ENCODE measurements around the gene SPEF1. TPM values are rescaled to one million over a fixed set of nuclear protein-coding genes. Genes with fewer than 3 reads are reported as not detected.

SPEF1 gene
- total RNA-seq, 2 experiments from 2014 or later: not detected

- ATAC-seq (ENCODE audit: poor library complexity): no peak
These were observed 20.6 kb upstream of the SPEF1 start for GRCh38 chr20:3801846-3802245.

GRCh38 chr20:3801299-3801698 lies 20.1 kb upstream of the SPEF1 start:
- ATAC-seq (ENCODE audit: poor library complexity) (no peak), DNase-seq (no peak)
- Histone ChIP-seq H3K9me3 (ENCODE audit: control insufficient read depth in 1 of 2, insufficient read depth in 1 of 2, low read length in 2 of 2) (no peaks in the 10 kb centered on the region), H3K4me3 (ENCODE audit: low read length) (no peak overlapping the region), H3K27ac (ENCODE audit: low read depth in 1 of 2, low read length in 2 of 2) (peak overlapping the region; percentile 67 to 78), H3K36me3 (ENCODE audit: insufficient read depth, low read length) (peaks cover 78% of the 10 kb centered on the region), H3K27me3 (ENCODE audit: control insufficient read depth in 1 of 2, insufficient read depth in 2 of 2, low read length in 2 of 2) (no peaks in the 10 kb centered on the region), H3K4me1 (ENCODE audit: insufficient read depth, low read length) (peaks cover 86% of the 10 kb centered on the region)
- no peak overlapping the region for H3K4me3 Mint-ChIP-seq
- ChIA-PET CTCF (no interaction called here), POLR2A (interaction anchor here (1.4 to 3.5 kb wide), 3 partner anchors 12 to 20 kb away, joined by 3 to 88 read pairs (median 25); partner anchors contain the start of genes AP5S1 and SPEF1)
- H3K4me1 Mint-ChIP-seq (ENCODE audit: low read depth): peaks cover 78% of the 10 kb centered on the region
- intact Hi-C loops (cut with DNase I, micrococcal nuclease): no loop called here
- no peaks in the 10 kb centered on the region for H3K9me3 Mint-ChIP-seq
- TF ChIP-seq CTCF (IDR thresholded peaks at IDR 0.05): no peak
- peak overlapping the region; percentile 95 for H3K27ac Mint-ChIP-seq
- peaks cover 93% of the 10 kb centered on the region for H3K36me3 Mint-ChIP-seq (ENCODE audit: low read depth)
- H3K27me3 Mint-ChIP-seq: no peaks in the 10 kb centered on the region

More at GRCh38 chr20:3801846-3802245, 20.6 kb upstream of the SPEF1 start:
- H3K4me1 ChIP-seq (ENCODE audit: insufficient read depth, low read length): peaks cover 91% of the 10 kb centered on the region
- intact Hi-C loops (cut with DNase I, micrococcal nuclease): no loop called here
- no peak overlapping the region for H3K4me3 ChIP-seq (ENCODE audit: low read length)
- no peaks in the 10 kb centered on the region for H3K27me3 Mint-ChIP-seq
- peaks cover 80% of the 10 kb centered on the region for H3K36me3 ChIP-seq (ENCODE audit: insufficient read depth, low read length)
- DNase-seq: no peak
- H3K9me3 Mint-ChIP-seq: no peaks in the 10 kb centered on the region
- peaks cover 95% of the 10 kb centered on the region for H3K36me3 Mint-ChIP-seq (ENCODE audit: low read depth)
- POLR2A ChIA-PET: interaction anchor here (1.3 to 3.5 kb wide), 4 partner anchors 9 to 20 kb away, joined by 3 to 88 read pairs (median 4); partner anchors contain the start of gene SPEF1
- peak overlapping the region; percentile 95 for H3K27ac Mint-ChIP-seq
- H3K9me3 ChIP-seq (ENCODE audit: control insufficient read depth in 1 of 2, insufficient read depth in 1 of 2, low read length in 2 of 2): no peaks in the 10 kb centered on the region
- H3K27me3 ChIP-seq (ENCODE audit: control insufficient read depth in 1 of 2, insufficient read depth in 2 of 2, low read length in 2 of 2): no peaks in the 10 kb centered on the region
- peaks cover 81% of the 10 kb centered on the region for H3K4me1 Mint-ChIP-seq (ENCODE audit: low read depth)
- CTCF ChIA-PET: no interaction called here
- H3K4me3 Mint-ChIP-seq: no peak overlapping the region
- no peak for TF ChIP-seq CTCF (IDR thresholded peaks at IDR 0.05)
- H3K27ac ChIP-seq (ENCODE audit: low read depth in 1 of 2, low read length in 2 of 2): peak overlapping the region; percentile 67 to 78

GRCh38 chr20:3800878-3801260 lies 19.6 kb upstream of the SPEF1 start:
- POLR2A ChIA-PET: interaction anchor here (1.4 to 3.5 kb wide), 6 partner anchors 13 to 33 kb away, joined by 3 to 88 read pairs (median 16); partner anchors contain the start of genes ADISSP, AP5S1, CENPB and SPEF1
- Mint-ChIP-seq H3K4me3 (no peak overlapping the region), H3K27ac (peak overlapping the region; percentile 95)

More at GRCh38 chr20:3800878-3801260, 19.6 kb upstream of the SPEF1 start:
- TF ChIP-seq CTCF (IDR thresholded peaks at IDR 0.05): no peak
- Histone ChIP-seq H3K4me3 (ENCODE audit: low read length) (no peak overlapping the region), H3K9me3 (ENCODE audit: control insufficient read depth in 1 of 2, insufficient read depth in 1 of 2, low read length in 2 of 2) (no peaks in the 10 kb centered on the region), H3K27me3 (ENCODE audit: control insufficient read depth in 1 of 2, insufficient read depth in 2 of 2, low read length in 2 of 2) (no peaks in the 10 kb centered on the region), H3K27ac (ENCODE audit: low read depth in 1 of 2, low read length in 2 of 2) (peak overlapping the region; percentile 67 to 78), H3K36me3 (ENCODE audit: insufficient read depth, low read length) (peaks cover 74% of the 10 kb centered on the region), H3K4me1 (ENCODE audit: insufficient read depth, low read length) (peaks cover 86% of the 10 kb centered on the region)
- peaks cover 92% of the 10 kb centered on the region for H3K36me3 Mint-ChIP-seq (ENCODE audit: low read depth)
- CTCF ChIA-PET: no interaction called here
- no peaks in the 10 kb centered on the region for H3K9me3 Mint-ChIP-seq
- no peaks in the 10 kb centered on the region for H3K27me3 Mint-ChIP-seq
- DNase-seq: no peak
- intact Hi-C loops (cut with DNase I, micrococcal nuclease): no loop called here
- ATAC-seq (ENCODE audit: poor library complexity): no peak
- H3K4me1 Mint-ChIP-seq (ENCODE audit: low read depth): peaks cover 75% of the 10 kb centered on the region
